Gastroesophageal sphincter (tissue), 4 donors: Measurements from ENCODE around the gene ZNF771. TPM values are rescaled to one million over a fixed set of nuclear protein-coding genes. Genes with fewer than 3 reads are reported as not detected.

Source experiments
- ATAC-seq: fragments of 150-250 bp; one replicate; pipeline ENCODE4 v1.9.1; 2016; ENCODE audit warnings: mild to moderate bottlenecking, moderate library complexity
- H3K27ac ChIP-seq, 4 donors: fragments of 200-600 bp; sonication (generic) in 3 of 4; 1 replicate in 3 of 4; 2 replicates in 1 of 4; pipeline ENCODE4 v1.5.1; 2016 to 2019
- H3K27me3 ChIP-seq: fragments of 200-600 bp; sonication (generic); one replicate; pipeline ENCODE4 v1.5.1; 2019
- H3K36me3 ChIP-seq, 2 donors: fragments of 200-600 bp; sonication (generic); one replicate each; pipeline ENCODE4 v1.5.1; 2019; ENCODE audit warnings: control low read depth in 1 of 2
- H3K4me1 ChIP-seq, 3 donors: fragments of 200-600 bp; sonication (generic); 1 replicate in 2 of 3; 2 replicates in 1 of 3; pipeline ENCODE4 v1.5.1; 2016 to 2019; ENCODE audit warnings: control low read depth in 2 of 3
- H3K4me3 ChIP-seq, 2 donors: fragments of 200-600 bp; sonication (generic); one replicate each; pipeline ENCODE4 v1.5.1; 2019; ENCODE audit warnings: mild to moderate bottlenecking in 1 of 2, moderate library complexity in 1 of 2
- H3K9me3 ChIP-seq, 3 donors: fragments of 200-600 bp; sonication (generic); one replicate each; pipeline ENCODE4 v1.5.1; 2017 to 2019; ENCODE audit warnings: control low read depth in 2 of 3
- CTCF ChIP-seq, 4 experiments: fragments of 200-600 bp in 2 of 4; fragments of 450-650 bp in 2 of 4; sonication (generic) in 1 of 4; IDR thresholded peaks; one replicate each; pipeline ENCODE4 v1.5.1; 2017 to 2019; ENCODE audit warnings: antibody characterized with exemption in 4 of 4, mild to moderate bottlenecking in 2 of 4, moderate library complexity in 2 of 4
- EP300 ChIP-seq: sonication (generic); formaldehyde crosslinking; IDR thresholded peaks from one replicate; pipeline ENCODE4 v1.6.1; 2017; ENCODE audit warnings: antibody characterized with exemption, mild to moderate bottlenecking
- POLR2A ChIP-seq, 2 donors: fragments of 450-650 bp; IDR thresholded peaks; one replicate each; pipeline ENCODE4 v1.6.1; 2017; ENCODE audit warnings: antibody characterized with exemption in 2 of 2, mild to moderate bottlenecking in 2 of 2, moderate library complexity in 1 of 2
- POLR2AphosphoS5 ChIP-seq: sonication (generic); formaldehyde crosslinking; IDR thresholded peaks from one replicate; pipeline ENCODE4 v1.6.1; 2017; ENCODE audit warnings: antibody characterized with exemption
- WGBS, 2 donors: methylation state at CpG; one replicate each; pipeline ENCODE4 v1.1.5; 2018; ENCODE audit warnings: low coverage in 1 of 2; 5-methylcytosine and 5-hydroxymethylcytosine counted together
- total RNA-seq, 4 donors: library from RNA; depleted of rRNA; stranded (reverse); fragments of >200 nt; gene quantifications; one replicate each; pipeline ENCODE4 v1.1.0, GENCODE V29; 2016

The ZNF771 gene
- total RNA-seq, 4 donors from 2014 or later, result 17.6 to 29.3 (median 19.5) TPM

GRCh38 chr16:30381291-30382041, 25.9 kb upstream of the ZNF771 start:
- Histone ChIP-seq H3K9me3 (no peaks in the 10 kb centered on the region), H3K27me3 (no peaks in the 10 kb centered on the region), H3K27ac (peak overlapping the region in 2 of 4 donors; percentile 12 to 35), H3K4me1 (peaks cover 0 to 49% (median 10%) of the 10 kb centered on the region in 3 donors), H3K36me3 (no peaks in the 10 kb centered on the region), H3K4me3 (no peak overlapping the region)
- 59 to 90% methylated on average over 3 to 5 of the region's 13 CpGs for WGBS, 2 donors
- ATAC-seq, result no peak
- TF ChIP-seq POLR2A (IDR thresholded peaks at IDR 0.05) (no peak), POLR2AphosphoS5 (no peak), EP300 (no peak), CTCF (IDR thresholded peaks at IDR 0.05) (no peak)

- no peak for ATAC-seq
- Histone ChIP-seq H3K27ac (peak within 1 kb of the TSS in 3 of 4 donors; percentile 12 to 35 (median 14)), H3K4me1 (peaks cover 0 to 41% (median 5%) of the 10 kb centered on the region in 3 donors), H3K9me3 (no peaks in the 10 kb centered on the region), H3K4me3 (no peak within 1 kb of the TSS), H3K27me3 (no peaks in the 10 kb centered on the region), H3K36me3 (no peaks in the 10 kb centered on the region)
- WGBS, 2 donors, result 53 to 60% methylated on average over 1 to 2 of the region's 12 CpGs
- no peak for TF ChIP-seq CTCF (IDR thresholded peaks at IDR 0.05)
- no peak for TF ChIP-seq POLR2AphosphoS5
- TF ChIP-seq POLR2A (IDR thresholded peaks at IDR 0.05), result no peak
- TF ChIP-seq EP300, result no peak
These were observed 25.1 kb upstream of the ZNF771 start, which contains the start of gene SEPTIN1 for GRCh38 chr16:30382111-30382881. Gene SEPTIN1, minus strand, starts transcription at chr16:30382561. Its CDS starts 19 bp downstream, at chr16:30382542.

GRCh38 chr16:30383521-30383920, 23.9 kb upstream of the ZNF771 start:
- H3K4me1 ChIP-seq, result peaks cover 0 to 35% (median 5%) of the 10 kb centered on the region in 3 donors
- 26 to 48% methylated on average over 2 of the region's 2 CpGs for WGBS, 2 donors
- H3K27ac ChIP-seq, result no peak overlapping the region
- no peak for ATAC-seq
- no peaks in the 10 kb centered on the region for H3K9me3 ChIP-seq
- TF ChIP-seq CTCF (IDR thresholded peaks at IDR 0.05) (no peak), POLR2A (IDR thresholded peaks at IDR 0.05) (no peak), EP300 (no peak), POLR2AphosphoS5 (no peak)
- no peaks in the 10 kb centered on the region for H3K36me3 ChIP-seq
- no peak overlapping the region for H3K4me3 ChIP-seq
- H3K27me3 ChIP-seq, result no peaks in the 10 kb centered on the region

GRCh38 chr16:30394592-30395154, 12.7 kb upstream of the ZNF771 start:
- peak overlapping the region; percentile 72 to 88 (median 86) for H3K27ac ChIP-seq
- H3K36me3 ChIP-seq, result peaks cover 0 to 20% of the 10 kb centered on the region in 2 donors
- no peaks in the 10 kb centered on the region for H3K27me3 ChIP-seq
- H3K4me1 ChIP-seq, result peaks cover 0 to 48% (median 12%) of the 10 kb centered on the region in 3 donors
- TF ChIP-seq POLR2AphosphoS5, result no peak
- no peak for TF ChIP-seq POLR2A (IDR thresholded peaks at IDR 0.05)
- TF ChIP-seq EP300, result no peak
- TF ChIP-seq CTCF (IDR thresholded peaks at IDR 0.05), result no peak
- H3K4me3 ChIP-seq, result peak overlapping the region; percentile 64 to 93
- peak; percentile 12 for ATAC-seq
- 6 to 10% methylated on average over 12 to 14 of the region's 31 CpGs for WGBS, 2 donors
- no peaks in the 10 kb centered on the region for H3K9me3 ChIP-seq
